CD4-positive, alpha-beta T cell treated with Interleukin-21 for 1 hour (primary cell): ENCODE measurements around the gene SMAD6.

Source experiments
- DNase-seq: peaks from one replicate; pipeline ENCODE4 v3.0.0-alpha.2; 2020

Gene SMAD6

GRCh38 chr15:66704019-66704802, 2.2 kb downstream of the SMAD6 start:
- DNase-seq, result no peak

- no peak for DNase-seq
These were observed 2.7 kb downstream of the SMAD6 start for GRCh38 chr15:66704803-66705153.

GRCh38 chr15:66705277-66706146, 3.5 kb downstream of the SMAD6 start:
- DNase-seq, result no peak

- no peak for DNase-seq
These were observed 4.2 kb downstream of the SMAD6 start for GRCh38 chr15:66706225-66706732.

- no peak for DNase-seq
These were observed 4.8 kb downstream of the SMAD6 start for GRCh38 chr15:66706840-66707239.

- DNase-seq, result no peak
These were observed 5.5 kb downstream of the SMAD6 start for GRCh38 chr15:66707310-66708082.

- DNase-seq, result no peak
These were observed 6.4 kb downstream of the SMAD6 start for GRCh38 chr15:66708389-66708788.

- no peak for DNase-seq
These were observed 7.8 kb downstream of the SMAD6 start for GRCh38 chr15:66709884-66710283.

GRCh38 chr15:66711260-66711659, 9.2 kb downstream of the SMAD6 start:
- no peak for DNase-seq

- no peak for DNase-seq
These were observed 9.8 kb downstream of the SMAD6 start for GRCh38 chr15:66711862-66712261.

- DNase-seq, result no peak
These were observed 11.9 kb downstream of the SMAD6 start for GRCh38 chr15:66713843-66714508.

- DNase-seq, result no peak
These were observed 12.5 kb downstream of the SMAD6 start for GRCh38 chr15:66714543-66714981.

- DNase-seq, result no peak
These were observed 13.2 kb downstream of the SMAD6 start for GRCh38 chr15:66715181-66715624.

GRCh38 chr15:66715720-66716655, 14.0 kb downstream of the SMAD6 start:
- no peak for DNase-seq

GRCh38 chr15:66716656-66717020, 14.6 kb downstream of the SMAD6 start:
- no peak for DNase-seq

- DNase-seq, result no peak
These were observed 16.4 kb downstream of the SMAD6 start for GRCh38 chr15:66718220-66718988.

- no peak for DNase-seq
These were observed 17.4 kb downstream of the SMAD6 start for GRCh38 chr15:66719471-66719870.

GRCh38 chr15:66720206-66721010, 18.4 kb downstream of the SMAD6 start:
- DNase-seq, result no peak

- no peak for DNase-seq
These were observed 19.0 kb downstream of the SMAD6 start for GRCh38 chr15:66721020-66721419.

- no peak for DNase-seq
These were observed 19.5 kb downstream of the SMAD6 start for GRCh38 chr15:66721501-66721937.
